ENCODE results near the gene HRH1.
"Not testable (repeated sequence)": the region's sequence is repeated elsewhere in the genome, so short reads cannot be mapped to it uniquely, and the experiment has no call there.

The HRH1 gene

GRCh38 chr3:11211531-11212298, 57.4 kb downstream of the HRH1 start:
- no peak for DNase-seq

DNA sequence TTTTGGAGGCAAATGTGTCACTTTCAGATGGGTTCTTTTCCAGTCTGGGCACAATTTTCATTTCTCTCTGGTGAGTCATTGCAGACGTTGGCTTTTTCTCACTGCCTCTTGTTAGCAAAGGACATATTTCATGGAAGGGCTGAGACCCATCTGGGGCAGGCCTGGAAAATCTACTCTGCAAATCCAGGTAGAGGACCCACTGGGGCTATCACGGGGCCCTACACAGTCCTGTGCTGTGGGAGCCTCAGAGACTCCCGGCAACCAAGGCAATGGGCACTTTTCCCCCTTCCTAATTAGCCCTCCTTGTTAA, 58.0 kb downstream of the HRH1 start:
- DNase-seq, result no peak

DNA sequence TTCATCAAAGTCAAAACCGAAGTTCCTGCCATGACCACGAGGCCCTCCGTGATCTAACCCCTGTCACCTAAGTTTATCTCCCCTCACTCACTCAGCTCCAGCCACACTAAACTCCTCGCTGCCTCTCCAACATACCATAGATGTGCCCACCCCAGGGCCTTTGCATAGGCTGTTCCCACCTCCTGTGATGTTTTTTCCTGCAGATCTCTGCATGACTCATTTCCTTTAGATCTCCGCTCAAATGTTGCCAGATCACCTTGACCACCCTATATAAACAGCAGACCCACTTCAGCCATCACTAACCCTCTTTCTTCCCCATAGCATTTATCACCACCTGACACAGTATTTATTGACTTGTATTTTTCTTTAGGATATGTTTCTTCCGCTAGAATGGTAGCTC, 58.5 kb downstream of the HRH1 start:
- no peak for DNase-seq

DNA sequence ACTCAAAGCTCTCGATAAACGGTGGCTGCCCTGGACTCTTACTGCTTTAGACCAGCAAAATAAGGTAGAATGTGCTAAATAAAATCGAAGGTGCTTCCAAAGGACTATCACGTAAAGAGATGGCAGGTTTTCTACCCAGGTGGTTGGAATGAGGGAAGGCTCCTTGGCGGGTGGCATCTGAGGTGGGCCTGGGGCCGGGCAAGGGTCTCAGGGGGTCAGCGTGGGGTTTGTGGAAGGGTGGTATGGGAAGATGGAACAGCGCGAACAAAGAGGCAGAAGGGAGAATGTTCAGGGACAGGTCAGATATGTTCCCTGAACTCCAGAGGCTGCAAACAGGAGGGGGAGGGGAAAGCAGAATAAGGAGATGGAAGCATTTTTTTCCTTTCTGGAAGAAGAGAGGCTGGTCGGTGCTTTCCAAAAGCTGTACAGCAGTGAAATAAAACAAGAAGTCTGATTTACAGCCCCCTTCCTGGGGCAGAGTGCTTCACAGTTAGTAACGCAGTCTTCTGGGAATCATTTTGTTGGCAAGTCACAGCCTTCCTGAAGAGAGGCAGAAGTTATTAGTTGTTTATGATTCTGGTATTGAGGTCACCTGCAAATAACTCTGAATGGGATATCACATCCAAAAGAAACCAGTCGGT, 59.6 kb downstream of the HRH1 start:
- no peak for DNase-seq

DNA sequence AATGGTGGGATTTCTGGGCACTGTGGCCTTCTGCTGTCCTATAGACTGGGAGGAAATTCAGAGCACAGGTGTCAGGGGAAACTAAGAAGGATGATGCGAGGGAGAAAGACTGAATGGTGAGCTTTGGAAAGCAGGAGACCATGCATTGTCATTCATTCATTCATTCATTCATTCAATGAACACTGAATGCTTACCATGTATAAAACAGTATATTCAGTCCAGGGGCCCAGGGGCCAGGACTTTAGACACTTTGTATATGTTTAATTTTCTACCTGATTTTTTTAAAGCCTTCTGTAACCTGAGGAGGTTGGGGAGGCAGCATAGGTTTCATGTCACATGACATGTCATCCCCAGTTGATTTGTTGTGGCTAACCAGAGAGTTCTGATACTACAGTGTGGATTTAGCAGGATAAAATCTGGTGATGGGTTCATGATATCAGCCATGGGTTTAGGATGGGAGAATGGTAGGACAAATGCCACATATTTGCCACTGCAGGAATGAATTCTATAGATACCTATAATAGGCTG, 60.2 kb downstream of the HRH1 start:
- DNase-seq, result no peak

DNA sequence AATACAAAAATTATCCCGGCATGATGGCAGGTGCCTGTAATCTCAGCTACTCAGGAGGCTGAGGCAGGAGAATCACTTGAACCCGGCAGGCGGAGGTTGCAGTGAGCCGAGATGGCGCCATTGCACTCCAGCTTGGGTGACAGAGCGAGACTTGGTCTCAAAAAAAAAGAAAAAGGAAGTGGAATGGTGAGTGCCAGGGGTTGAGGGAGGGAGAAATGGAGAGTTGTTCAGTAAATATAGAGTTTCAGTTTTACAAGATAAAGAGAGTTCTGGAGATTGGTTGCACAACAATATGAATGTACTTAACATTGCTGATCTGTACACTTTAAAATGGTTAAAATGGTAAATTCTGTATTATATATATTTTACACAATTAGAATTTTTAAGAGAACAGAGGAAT, 63.1 kb downstream of the HRH1 start:
- not testable (repeated sequence) for DNase-seq

DNA sequence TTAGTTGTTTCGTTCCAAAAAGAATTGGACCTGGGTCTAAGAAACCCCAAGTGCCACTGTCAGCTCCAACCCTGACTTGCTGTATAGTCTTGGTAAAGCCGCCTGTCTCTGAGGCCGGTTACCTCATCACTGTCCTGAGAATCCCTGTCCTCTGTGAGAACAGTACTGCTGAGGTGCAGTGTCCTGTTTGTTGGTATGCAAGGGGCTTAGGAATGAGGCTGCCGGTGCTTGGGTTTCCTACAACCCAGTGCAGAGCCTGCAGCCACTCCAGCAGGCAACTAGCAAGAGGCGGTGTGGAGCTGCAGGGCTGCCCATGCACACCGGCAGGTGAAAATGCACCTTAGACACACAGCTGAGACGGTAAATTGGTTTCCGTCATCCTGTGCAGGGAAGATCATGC, 65.9 kb downstream of the HRH1 start:
- DNase-seq, result no peak

GRCh38 chr3:11221818-11222415, 67.6 kb downstream of the HRH1 start:
- DNase-seq, result no peak

- DNase-seq, result no peak
Measured at GRCh38 chr3:11224010-11224409, 69.7 kb downstream of the HRH1 start.

- DNase-seq, result no peak
Measured at GRCh38 chr3:11224870-11225229, 70.6 kb downstream of the HRH1 start.

DNA sequence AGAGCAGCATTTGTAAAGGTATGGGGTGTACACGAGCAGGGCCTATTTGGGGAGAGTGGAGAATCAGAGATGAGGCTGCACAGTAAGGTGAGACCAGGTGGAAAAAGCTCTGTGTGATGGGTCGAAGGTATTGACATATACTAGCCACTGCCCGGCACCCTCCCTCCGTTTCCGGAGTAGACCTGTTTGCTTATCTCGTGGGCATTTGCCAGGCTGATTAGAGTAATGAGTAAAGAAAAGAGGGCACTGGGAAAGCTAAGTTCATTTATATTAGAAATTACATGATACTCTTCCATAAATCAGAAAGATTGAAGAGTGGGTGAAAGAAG, 71.7 kb downstream of the HRH1 start:
- no peak for DNase-seq

DNA sequence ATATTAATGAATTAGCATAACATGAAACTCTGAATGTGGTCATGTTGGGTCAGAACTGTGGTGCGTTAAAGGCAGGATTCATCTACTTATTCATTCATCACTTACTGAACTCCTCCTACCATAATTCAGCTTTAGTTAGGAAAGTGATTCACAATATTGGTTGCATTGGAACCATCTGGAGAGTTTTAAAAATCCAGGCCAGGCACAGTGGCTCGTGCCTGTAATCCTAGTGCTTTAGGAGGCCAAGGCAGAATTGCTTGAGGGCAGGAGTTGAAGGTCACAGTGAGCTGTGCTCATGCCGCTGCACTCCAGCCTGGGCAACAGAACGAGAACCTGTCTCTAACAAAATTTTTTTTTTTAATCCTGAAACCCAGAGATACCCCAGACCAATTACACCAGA, 73.7 kb downstream of the HRH1 start:
- DNase-seq, result no peak

DNA sequence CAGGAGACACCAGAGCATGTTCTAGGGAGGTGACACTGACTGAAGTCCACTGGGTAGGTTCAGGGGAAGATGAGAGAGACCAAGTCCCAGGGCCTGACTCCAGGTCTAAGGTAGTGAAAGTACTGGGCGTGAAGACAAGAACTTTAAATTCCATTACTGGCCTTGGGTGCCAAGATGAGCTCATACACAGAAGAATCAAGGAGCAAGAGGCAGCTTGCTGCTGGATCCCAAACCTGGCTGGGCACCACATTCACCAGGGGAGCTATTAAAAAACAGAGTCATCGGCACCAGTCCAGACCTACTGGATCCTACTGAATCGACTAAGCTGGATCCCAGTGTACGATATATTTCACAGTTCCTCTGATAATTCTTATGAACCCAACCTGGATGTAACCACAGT, 75.8 kb downstream of the HRH1 start:
- DNase-seq, result no peak

DNA sequence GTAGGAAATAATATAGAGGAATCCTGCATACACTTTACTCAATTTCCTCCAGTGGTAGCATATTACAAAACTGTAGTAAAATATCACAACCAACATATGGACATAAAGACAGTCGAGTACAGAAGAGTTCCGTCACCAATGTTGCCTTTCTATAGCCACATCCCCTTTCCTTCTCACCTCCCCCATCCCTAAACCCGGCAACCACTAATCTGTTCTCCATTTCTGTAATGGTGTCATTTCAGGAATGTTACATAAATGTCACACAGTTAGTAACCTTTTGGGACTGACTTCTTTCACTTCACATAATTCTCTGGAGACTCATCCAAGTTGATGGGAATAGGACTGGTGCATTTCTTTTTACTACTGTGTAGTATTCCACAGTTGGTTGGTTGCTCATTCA, 76.5 kb downstream of the HRH1 start:
- DNase-seq, result no peak

DNA sequence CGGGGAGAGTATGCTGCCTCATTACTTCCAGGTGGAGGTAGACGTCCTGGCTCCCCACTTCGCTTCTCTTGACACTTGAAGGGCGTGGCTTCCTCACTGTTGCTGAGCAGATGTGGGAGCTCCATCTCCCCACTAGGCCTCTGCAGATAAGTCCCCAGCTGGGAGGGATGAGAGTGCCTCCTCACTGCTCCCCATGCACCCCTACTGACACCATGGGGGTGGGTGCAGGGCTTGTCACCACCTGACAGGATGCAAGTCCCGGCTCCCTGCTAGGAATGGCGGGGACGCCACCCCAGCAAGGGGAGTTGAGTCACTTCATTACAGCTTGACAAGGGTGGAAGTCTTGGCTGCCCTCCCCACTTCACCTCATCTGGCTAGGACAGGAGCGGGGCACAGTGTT, 81.1 kb downstream of the HRH1 start:
- DNase-seq, result no peak

- peak; percentile 7 to 43 for DNase-seq
Measured at GRCh38 chr3:11236588-11237461, 82.5 kb downstream of the HRH1 start.

- no peak for DNase-seq
Measured at GRCh38 chr3:11238060-11238459, 83.8 kb downstream of the HRH1 start.

GRCh38 chr3:11238880-11239279, 84.6 kb downstream of the HRH1 start:
- DNase-seq, result no peak

- no peak for DNase-seq
Measured at GRCh38 chr3:11239796-11240195, 85.5 kb downstream of the HRH1 start.

DNA sequence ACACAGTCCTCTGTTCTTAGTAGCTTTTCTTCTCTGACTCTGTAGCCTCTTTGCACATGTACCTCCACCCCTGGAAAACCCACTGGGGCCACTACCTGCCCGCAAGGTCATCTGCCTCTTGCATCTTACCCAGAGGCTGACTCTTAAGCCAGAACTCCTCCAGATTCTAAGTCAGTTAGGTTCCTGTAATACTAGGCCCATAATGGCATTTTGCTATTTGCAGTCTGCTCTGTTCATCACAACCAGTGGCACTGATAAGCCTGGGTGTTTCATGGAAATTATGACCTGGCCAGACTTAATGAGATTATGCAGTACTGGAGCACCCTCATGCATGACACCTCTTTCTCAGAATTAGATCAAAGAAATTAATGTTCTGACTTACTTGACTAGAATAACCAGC, 86.2 kb downstream of the HRH1 start:
- no peak for DNase-seq

- no peak for DNase-seq
Measured at GRCh38 chr3:11244121-11244677, 89.9 kb downstream of the HRH1 start.

- no peak for DNase-seq
Measured at GRCh38 chr3:11245276-11245675, 91.0 kb downstream of the HRH1 start.

All from NCI-H524 (cell line).